HL-60/S4 treated with phorbol 12-myristate 13-acetate at 8.2 ng/mL for 4 days and 3 days (cell line): ENCODE measurements around the gene UQCRQ.
"Not testable (repeated sequence)": the region's sequence is repeated elsewhere in the genome, so short reads cannot be mapped to it uniquely, and the experiment has no call there.

ENCODE experiments used
- in situ Hi-C: fragments of 300-500 bp; cut with MboI; formaldehyde crosslinking; loops from 2 replicates; pipeline ENCODE4 v1.15.0; 2022; ENCODE audit warnings: low sequenced_read_pairs

Gene UQCRQ

DNA sequence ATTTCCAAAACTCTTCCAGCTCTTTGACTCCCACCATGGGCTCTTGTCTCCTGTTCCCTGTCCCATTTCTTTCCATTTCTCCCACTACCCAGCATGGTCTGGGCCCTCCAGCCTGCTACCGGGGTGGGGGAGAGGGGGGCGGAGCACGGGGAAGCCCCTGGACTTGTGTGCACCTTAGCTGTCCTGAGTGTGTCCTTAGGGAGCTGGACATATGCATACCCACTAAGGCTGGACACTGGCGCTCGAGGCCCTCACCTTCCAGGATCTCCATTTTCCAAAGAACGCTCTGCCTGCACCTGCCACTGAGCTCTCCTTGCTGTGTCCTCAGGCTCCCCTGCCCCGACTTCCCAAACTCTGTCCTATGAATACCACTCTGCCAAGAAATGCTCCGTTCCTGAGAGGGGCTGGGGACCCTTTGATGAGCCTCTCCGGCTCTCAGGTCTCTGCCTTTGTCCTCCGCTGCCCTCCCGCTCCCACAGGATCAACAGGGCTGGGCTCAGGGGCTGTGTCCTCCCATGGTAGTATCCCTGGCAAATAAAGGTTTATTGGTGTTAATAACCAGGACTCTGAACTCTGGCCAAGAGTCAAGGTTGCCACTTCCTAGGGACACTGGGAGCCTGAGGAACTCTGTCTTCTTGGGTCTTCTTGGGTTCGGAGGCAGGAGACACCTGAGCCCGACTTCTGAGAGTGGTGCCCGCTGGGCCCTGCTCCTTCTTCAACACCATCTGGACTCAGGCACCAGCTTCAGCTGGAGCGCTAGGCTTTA, 35.2 kb upstream of the UQCRQ start:
- in situ Hi-C loops: loop anchor here (25.0 kb wide), 1 partner anchor 444 kb away; no protein-coding TSS in a partner anchor

DNA sequence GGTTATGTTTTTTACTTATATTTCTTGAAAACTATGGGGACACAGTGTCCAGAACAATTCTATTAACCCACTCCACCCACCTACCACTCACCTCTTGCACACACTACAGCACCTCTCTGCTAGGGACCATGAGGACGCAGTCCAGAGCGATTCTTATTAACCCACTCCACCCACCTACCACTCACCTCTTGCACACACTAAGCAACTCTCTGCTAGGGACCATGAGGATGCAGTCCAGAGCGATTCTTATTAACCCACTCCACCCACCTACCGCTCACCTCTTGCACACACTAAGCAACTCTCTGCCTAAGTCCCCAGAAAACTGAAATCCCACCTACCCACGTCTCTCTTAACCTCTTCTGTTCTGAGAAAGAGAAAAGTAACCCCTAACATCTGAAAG, 33.8 kb upstream of the UQCRQ start:
- in situ Hi-C loops: loop anchor here (25.0 kb wide), 1 partner anchor 445 kb away; no protein-coding TSS in a partner anchor

DNA sequence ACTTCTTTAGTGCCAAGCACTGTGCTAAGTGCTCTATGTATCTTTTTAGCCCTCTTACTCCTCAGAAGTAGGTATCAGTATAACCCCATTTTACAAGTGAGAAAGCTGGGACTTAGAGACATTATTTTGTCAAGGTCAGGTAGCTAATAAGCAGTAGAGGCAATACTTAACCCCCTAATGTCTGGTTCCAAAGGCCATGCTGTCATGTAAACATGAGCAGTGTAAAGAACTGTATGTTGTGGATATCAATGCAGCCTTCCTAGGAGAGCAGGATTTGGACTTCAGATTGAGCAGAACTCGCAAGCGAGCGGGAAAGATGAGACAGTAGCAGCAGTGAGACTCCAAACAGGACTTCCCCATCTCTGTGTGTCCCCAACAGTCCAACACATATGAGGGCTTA, 32.4 kb upstream of the UQCRQ start:
- in situ Hi-C loops: loop anchor here (25.0 kb wide), 1 partner anchor 447 kb away; no protein-coding TSS in a partner anchor

DNA sequence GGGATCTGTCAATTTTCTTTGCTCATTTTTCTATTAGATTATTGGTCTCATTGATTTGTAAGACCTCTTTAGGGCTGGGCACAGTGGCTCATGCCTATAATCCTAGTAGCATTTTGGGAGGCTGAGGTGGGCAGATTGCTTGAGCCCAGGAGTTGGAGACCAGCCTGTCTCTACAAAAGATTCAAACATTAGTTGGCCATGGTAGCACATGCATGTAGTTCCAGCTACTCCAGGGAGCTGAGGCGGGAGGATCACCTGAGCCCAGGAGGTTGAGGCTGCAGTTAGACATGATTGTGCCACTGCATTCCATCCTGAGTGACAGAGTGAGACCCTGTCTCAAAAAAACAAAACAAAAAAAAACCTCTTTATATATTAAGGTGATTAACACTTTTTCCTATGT, 29.6 kb upstream of the UQCRQ start:
- in situ Hi-C loops: loop anchor here (25.0 kb wide), 1 partner anchor 450 kb away; no protein-coding TSS in a partner anchor

DNA sequence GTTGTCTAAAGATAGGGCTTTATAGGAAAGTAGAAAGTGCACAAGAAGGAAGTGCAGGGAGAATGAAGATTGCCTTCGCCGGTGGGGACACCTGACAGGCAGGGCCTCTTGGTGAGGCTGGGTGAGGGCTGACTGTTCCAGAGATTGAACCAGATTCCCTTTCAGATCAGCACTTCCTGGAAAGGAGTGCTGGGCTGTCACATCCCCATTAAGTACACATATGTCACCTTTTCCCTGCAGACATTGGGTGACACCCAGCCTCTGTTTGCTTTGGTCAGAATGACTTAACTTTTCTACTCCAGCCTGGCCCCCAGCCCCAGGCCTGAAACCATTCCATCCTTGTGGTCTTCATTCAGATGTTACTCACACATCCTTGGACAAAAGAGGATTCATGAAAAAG, 28.6 kb upstream of the UQCRQ start:
- in situ Hi-C loops: loop anchor here (25.0 kb wide), 1 partner anchor 451 kb away; no protein-coding TSS in a partner anchor

DNA sequence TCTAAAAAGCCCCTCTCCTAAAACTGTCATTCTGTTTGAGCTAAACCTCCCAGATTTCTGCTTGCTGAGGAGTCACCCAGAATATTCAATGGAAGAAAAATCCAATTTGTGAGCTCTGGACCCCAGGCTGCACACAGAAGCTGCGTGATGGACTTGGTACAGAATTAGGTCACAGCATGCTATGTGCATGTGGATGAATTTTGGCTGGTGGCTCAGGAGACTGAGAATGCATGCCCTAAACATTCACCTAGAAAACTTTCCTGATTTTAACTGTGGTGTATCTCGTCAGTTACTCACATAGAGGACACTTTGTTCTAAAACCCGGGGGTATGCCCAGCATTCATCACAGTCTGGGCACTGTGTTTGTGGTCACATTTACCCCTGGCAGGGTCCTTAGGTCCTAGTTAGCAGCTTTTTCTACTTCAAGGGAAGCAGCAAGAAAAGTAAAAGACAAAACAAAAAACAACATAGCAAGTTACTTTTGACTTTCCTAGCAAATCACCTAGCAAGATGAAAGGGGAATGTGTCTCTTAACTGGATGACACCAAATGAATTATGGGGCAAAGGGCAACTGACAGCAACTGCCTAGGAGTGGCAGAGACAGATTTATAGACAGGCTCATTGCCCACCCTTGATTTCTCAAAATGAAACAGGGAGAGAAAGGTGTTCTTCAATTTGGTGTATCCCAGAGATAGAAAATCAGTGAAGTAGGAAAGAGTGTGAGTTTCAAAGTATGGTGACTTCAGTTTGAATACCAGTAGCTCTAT, 27.7 kb upstream of the UQCRQ start:
- in situ Hi-C loops: loop anchor here (25.0 kb wide), 1 partner anchor 451 kb away; no protein-coding TSS in a partner anchor

DNA sequence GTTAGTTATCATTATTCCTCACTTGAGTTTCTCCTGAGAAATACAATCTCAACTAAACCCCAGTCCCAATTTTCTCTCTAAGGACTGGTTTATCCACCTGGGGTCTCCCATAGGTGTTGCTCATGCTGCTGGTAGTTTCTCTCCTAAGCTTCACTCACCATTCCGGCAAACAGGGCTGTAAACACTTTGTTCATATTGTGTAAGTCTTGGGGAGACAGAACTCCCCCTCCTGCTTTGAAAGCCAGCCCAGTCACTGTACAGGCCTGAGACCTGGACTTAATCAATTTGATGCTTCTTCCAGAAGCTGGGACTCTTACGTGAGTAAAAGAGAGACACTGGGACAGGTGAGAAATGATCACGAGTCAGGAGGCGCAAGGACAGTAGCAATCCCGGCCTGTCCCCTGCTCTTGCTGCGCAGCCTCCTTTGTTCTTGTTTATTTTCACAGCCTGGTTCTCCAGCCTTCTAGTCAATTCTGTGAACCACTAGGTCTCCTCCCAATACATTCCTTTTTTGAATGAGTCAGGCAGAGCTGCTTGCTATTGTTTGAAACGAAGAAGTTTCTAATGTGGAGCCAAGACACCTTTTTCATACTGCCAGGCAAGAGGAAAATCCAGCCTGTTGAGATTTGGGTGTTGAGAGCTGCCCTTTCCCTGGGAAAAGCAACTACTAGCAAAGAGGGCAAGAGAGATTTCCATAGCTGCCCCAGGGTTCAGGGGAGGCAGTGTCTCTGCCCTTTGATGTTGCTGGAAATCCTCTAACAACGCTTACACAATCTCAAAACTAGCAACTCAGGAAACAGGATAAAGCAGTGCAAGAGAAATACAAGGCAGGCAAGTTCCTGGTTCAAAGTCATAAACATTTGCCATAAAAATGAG, 26.8 kb upstream of the UQCRQ start:
- in situ Hi-C loops: loop anchor here (25.0 kb wide), 1 partner anchor 452 kb away; no protein-coding TSS in a partner anchor

DNA sequence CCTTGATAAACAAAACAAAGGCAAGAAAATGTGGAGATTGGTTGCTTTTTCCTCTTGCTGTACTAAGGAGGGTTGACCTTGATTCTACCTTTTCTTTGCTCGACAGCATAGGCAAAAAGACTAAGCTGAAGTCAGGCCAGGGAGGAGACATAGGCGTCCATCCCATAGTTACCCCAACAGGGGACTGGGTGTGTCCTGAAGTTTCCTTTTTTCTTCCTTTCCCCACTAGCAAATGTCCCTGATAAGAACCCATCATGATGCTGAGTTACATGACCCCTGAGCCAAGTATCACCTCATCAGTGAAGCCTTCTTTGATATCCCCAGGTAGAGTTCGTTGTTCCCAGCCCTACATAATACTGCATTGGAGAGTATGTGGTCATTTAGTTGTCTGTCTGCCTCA, 26.1 kb upstream of the UQCRQ start:
- in situ Hi-C loops: loop anchor here (25.0 kb wide), 1 partner anchor 453 kb away; no protein-coding TSS in a partner anchor

DNA sequence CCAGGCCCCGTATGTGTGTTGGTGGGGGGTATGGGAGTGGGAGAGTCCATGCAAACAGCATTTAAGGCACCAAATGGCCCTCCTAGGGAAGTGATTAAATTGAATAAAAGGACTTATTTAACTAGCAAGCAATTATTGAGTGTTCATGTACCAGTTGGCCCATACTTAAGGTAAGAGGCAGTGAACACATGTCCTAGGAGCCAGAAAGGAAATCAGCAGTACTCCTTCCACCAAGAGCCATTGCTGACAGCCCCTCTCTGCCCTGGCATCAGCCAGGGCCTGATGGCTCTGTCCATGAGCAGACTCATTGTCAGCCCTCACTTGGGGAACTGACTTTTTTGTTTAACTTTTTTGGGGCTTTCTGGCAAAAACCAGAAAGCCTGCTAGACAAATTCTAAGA, 25.5 kb upstream of the UQCRQ start:
- in situ Hi-C loops: loop anchor here (25.0 kb wide), 1 partner anchor 454 kb away; no protein-coding TSS in a partner anchor

DNA sequence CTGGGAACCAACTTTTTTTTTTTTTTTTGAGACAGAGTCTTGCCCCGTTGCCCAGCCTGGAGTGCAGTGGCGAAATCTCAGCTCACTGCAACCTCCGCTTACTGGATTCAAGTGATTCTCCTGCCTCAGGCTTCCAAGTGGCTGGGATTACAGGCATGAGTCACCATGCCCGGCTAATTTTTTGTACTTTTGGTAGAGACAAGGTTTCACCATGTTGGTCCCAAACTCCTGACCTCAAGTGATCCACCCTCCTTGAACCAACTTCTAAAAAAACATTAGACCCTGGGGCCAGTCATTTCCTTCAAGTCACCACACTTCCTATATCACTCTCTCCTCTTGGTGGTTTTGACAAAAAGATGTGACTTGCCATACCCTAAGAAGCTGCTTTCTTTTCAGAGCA, 25.1 kb upstream of the UQCRQ start:
- in situ Hi-C loops: loop anchor here (25.0 kb wide), 1 partner anchor 454 kb away; no protein-coding TSS in a partner anchor

DNA sequence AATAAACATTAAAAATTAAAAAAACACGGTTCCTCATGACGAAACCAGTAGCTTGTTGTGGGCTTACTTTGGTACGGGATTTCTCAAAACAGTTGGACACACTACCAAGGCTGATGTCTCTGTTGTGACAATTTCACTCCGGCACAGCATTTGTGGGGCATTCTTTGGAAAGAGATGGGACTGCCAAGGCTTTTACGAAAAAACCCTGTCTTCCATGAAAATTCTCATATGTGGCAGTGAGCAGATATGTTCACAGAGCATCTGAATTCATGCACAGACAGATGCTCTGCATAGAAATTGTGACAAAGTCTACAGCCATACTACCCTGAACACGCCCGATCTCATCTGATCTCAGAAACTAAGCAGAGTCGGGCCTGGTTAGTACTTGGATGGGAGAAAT, 18.2 kb upstream of the UQCRQ start:
- in situ Hi-C loops: loop anchor here (25.0 kb wide), 1 partner anchor 461 kb away; no protein-coding TSS in a partner anchor

DNA sequence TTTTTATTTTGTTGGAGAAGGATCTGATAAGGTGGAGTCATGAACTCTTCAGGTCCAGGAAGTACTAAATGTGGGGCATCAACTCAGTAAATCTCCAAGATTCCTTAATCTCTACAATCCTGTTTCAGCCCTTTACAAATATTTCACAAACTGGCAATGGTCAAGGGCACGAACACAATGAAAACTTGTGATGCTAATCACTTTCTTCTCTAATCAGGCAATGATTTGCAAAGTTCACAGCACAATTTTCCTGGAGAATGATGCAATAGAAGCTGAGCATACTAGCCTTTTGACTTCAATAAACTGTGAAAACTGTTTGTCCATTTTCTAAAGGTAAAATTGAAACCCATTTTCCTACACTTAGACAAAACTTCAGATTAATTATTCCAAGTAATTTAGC, 17.1 kb upstream of the UQCRQ start:
- in situ Hi-C loops: loop anchor here (25.0 kb wide), 1 partner anchor 462 kb away; no protein-coding TSS in a partner anchor

DNA sequence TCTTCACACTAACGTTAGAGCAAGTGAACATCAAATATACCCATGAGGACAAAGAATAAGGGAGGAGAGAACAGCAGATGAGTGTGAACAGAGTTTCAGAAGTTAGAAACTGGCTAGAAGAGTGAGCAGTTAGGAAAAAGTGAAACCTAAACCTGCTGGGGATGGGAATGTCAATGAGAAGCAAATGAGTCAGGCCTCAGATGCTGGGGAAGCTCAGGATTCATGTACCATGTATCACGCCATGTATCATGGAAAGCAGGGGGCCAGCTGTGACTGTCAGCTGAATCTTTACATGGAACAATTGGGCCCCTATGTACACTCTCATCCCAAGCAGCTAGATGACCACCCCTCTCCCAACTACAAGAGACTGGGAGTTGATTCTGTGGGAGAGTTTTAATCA, 16.4 kb upstream of the UQCRQ start:
- in situ Hi-C loops: no loop called here

DNA sequence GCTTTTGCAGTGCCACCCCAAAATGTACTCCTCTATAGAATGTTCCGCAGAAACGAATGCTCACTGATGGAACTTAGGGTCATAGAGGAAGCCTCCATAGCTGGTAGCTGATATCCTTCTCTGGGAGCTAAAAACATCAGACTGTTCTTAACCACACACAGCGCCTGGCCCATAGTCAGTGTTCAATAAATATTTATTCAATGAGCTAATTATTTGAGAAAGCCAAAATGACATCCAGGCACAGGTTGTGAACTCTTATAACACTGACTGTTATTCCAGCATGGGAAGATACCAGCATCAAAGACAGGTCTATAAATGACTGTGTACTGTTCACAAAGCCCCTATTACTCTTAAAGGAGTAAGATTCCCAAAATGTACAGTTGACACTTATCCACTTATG, 13.1 kb upstream of the UQCRQ start:
- in situ Hi-C loops: no loop called here

DNA sequence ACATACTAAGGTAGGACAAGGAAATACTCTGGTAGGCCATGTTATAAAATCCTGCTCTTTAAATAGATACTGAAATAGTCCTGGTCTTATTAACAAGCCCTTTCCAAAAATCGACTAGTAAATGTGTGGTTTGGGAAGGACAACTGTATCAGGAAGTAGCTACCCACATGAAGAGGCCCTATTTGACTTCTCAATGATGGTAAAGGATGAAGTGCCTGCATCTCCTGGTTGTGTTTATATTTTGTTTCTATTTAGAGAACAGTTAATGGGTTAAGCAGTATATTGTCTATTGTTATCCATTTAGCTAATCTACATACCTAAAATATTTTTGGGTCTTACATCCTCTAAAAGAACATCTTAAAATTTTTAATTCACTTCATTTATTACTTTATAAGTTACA, 12.7 kb upstream of the UQCRQ start:
- in situ Hi-C loops: no loop called here

DNA sequence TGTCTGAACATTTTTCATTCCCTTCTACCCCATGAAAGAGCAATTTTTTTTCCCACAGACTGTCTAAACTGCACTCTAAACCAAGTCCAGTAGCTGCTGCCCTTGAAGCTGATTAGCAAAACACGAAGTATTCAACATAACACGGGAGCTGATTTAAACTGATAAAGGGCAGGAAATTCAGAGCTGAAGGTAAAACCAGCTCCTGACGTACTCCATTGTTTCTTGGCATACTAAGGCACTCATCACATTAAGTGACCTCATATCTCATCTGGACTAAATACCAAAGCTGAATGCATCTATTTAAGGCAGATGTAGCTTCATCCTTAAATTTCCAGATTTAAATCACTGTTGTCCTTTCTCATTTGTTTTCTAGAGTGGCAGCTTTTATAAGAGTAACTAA, 12.1 kb upstream of the UQCRQ start:
- in situ Hi-C loops: no loop called here

DNA sequence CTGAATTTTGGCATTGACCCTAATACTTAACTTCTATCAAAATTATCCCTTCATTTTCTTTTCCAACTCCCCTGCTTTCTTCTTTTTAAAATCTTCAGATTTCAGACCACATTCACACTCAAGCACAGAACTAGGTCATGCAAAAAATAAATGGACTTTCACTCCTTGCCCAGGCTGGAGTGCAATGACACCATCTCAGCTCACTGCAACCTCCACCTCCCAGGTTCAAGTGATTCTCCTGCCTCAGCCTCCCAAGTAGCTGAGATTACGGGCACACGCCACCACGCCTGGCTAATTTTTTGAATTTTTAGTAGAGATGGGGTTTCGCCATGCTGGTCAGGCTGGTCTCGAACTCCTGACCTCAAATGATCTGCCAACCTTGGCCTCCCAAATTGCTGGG, 11.4 kb upstream of the UQCRQ start:
- in situ Hi-C loops: not testable (repeated sequence)

DNA sequence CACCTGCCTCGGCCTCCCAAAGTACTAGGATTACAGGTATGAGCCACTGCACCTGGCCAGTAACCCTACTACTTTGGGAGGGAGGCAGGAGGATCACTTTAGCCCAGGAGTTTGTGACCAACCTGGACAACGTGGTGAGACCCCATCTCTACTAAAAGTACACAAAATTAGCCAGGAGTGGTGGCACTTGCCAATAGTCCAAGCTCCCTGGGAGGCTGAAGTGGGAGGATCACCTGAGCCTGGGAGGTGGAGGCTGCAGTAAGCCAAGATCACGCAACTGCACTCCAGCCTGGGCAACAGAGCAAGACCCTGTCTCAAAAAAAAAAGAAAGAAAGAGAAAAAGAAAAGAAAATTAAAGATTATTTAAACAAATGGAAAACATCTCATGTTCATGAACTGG, 10.4 kb upstream of the UQCRQ start:
- in situ Hi-C loops: no loop called here

DNA sequence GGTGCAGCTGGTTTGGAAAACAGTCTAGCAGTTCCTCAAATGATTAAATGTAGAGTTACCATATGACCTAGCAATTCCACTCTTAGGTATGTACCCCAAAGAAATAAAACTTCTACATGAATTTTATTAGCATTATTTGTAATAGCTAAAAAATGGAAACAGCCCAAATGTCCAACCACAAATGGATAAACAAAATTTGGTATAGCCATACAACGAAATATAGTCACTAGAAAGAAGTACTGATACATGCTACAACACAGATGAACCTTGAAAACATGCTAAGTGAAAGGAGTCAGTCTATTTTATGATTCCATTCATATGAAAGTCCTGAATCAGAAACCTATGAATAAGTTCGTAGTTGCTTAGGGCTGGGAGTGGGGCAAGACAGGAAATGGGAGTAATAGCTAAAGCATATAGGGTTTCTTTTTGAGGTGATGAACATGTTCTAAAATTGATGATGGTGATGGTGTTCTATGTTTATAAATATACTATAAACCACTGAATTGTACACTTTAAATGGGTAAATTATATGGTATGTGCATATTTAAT, 6.5 kb upstream of the UQCRQ start:
- in situ Hi-C loops: no loop called here

DNA sequence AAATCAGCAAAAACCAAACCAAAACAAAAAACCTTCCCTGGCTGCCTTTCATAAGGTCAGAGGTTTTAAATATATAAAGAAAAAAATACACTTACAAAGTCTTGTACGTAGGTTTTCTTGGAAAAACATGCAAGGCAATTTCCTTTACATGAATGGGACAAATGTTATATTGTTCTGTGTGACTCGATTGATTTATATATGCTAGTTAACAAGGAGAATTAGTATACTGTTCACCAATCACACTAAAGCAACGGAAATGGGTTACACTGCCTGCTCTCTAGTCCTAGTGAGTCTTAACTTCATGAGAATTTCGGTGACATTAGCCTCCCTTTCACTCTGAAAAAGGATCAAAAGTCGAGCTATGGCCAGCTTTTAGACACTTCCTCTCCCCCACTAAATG, 5.7 kb upstream of the UQCRQ start:
- in situ Hi-C loops: no loop called here
